CD4-positive, alpha-beta memory T cell (primary cell): ENCODE data around the gene PMEPA1. TPM values are rescaled to one million over a fixed set of nuclear protein-coding genes. Genes with fewer than 3 reads are reported as not detected.

Experiments used
- CTCF ChIA-PET: fragments of 350-600 bp; sonication (Branson Sonifier 250); formaldehyde crosslinking; loops from one replicate; lab custom pipeline; 2021; ENCODE audit warnings: inconsistent platforms; ENCODE audit not compliant: partially characterized antibody; lab: Charles Lee
- POLR2A ChIA-PET: fragments of 350-600 bp; sonication (Branson Sonifier 250); formaldehyde crosslinking; loops from one replicate; lab custom pipeline; 2021; ENCODE audit not compliant: partially characterized antibody; lab: Charles Lee
- DNase-seq, 5 donors: peaks; one replicate each; pipeline versions ENCODE4 v3.0.0 to v3.0.0-alpha.2; 2020 to 2022; ENCODE audit warnings: mixed read lengths in 1 of 5
- H3K27ac ChIP-seq: one replicate; pipeline ENCODE4 v1.7.0; 2013; ENCODE audit warnings: low read depth, low read length
- H3K27me3 ChIP-seq: 2 replicates; pipeline ENCODE4 v1.7.0; 2013; ENCODE audit warnings: mild to moderate bottlenecking, low read length, moderate library complexity; ENCODE audit not compliant: insufficient read depth
- H3K36me3 ChIP-seq: 2 replicates; pipeline ENCODE4 v1.7.0; 2013; ENCODE audit warnings: mild to moderate bottlenecking, low read length, moderate library complexity; ENCODE audit not compliant: insufficient read depth
- H3K4me1 ChIP-seq: 2 replicates; pipeline ENCODE4 v1.7.0; 2013; ENCODE audit warnings: mild to moderate bottlenecking, low read length, moderate library complexity; ENCODE audit not compliant: insufficient read depth
- H3K4me3 ChIP-seq, 2 donors: one replicate each; pipeline ENCODE4 v1.7.0; 2013; ENCODE audit warnings: low read length in 2 of 2, mild to moderate bottlenecking in 1 of 2
- H3K9me3 ChIP-seq, 2 donors: one replicate each; pipeline ENCODE4 v1.7.0; 2013; ENCODE audit warnings: low read length in 2 of 2, control low read depth in 1 of 2; ENCODE audit not compliant: control insufficient read depth in 1 of 2
- H3K27ac Mint-ChIP-seq, 7 donors: one replicate each; pipeline ENCODE4 v1.8.0; 2020 to 2021; ENCODE audit warnings: mixed read lengths in 7 of 7, mild to moderate bottlenecking in 6 of 7, inconsistent platforms in 3 of 7, moderate library complexity in 3 of 7
- H3K27me3 Mint-ChIP-seq, 2 donors: one replicate each; pipeline ENCODE4 v1.8.0; 2020 to 2021; ENCODE audit warnings: mixed read lengths in 2 of 2
- H3K36me3 Mint-ChIP-seq, 2 donors: one replicate each; pipeline ENCODE4 v1.8.0; 2020 to 2021; ENCODE audit warnings: mixed read lengths in 2 of 2, inconsistent platforms in 1 of 2, mild to moderate bottlenecking in 1 of 2
- H3K4me1 Mint-ChIP-seq, 4 donors: one replicate each; pipeline ENCODE4 v1.8.0; 2020 to 2021; ENCODE audit warnings: mixed read lengths in 4 of 4, mild to moderate bottlenecking in 1 of 4
- H3K4me3 Mint-ChIP-seq, 8 donors: one replicate each; pipeline ENCODE4 v1.8.0; 2020 to 2021; ENCODE audit warnings: mixed read lengths in 8 of 8, mild to moderate bottlenecking in 7 of 8, moderate library complexity in 6 of 8, inconsistent platforms in 3 of 8
- H3K9me3 Mint-ChIP-seq, 8 donors: one replicate each; pipeline ENCODE4 v1.8.0; 2020 to 2021; ENCODE audit warnings: mixed read lengths in 8 of 8, mild to moderate bottlenecking in 5 of 8, inconsistent platforms in 3 of 8, moderate library complexity in 1 of 8
- intact Hi-C: fragments of 100-400 bp; cut with micrococcal nuclease; formaldehyde crosslinking; loops from one replicate; pipeline ENCODE4 v1.15.1; 2023
- polyA plus RNA-seq, 2 donors: library from polyadenylated mRNA; unstranded; fragments of 300-500 nt; fragmentation: Illumina TruSeq; gene quantifications; one replicate each; pipeline ENCODE4 v1.2.3, GENCODE V29; 2021
- total RNA-seq, 2 experiments: library from RNA; stranded (reverse); gene quantifications; one replicate each; pipeline ENCODE4 v1.2.3, GENCODE V29; 2021

PMEPA1 gene
- total and polyA plus RNA-seq, 4 experiments from 2014 or later: 1.2 to 8.9 (median 5.5) TPM

GRCh38 chr20:57725636-57726035 lies 15.8 kb upstream of the PMEPA1 start:
- intact Hi-C loops: no loop called here
- POLR2A ChIA-PET: no interaction called here
- H3K4me1 Mint-ChIP-seq: no peaks in the 10 kb centered on the region

GRCh38 chr20:57724610-57725405 lies 15.0 kb upstream of the PMEPA1 start:
- no peaks in the 10 kb centered on the region for H3K36me3 ChIP-seq
- ChIA-PET POLR2A (no interaction called here), CTCF (no interaction called here)
- H3K27ac ChIP-seq: no peak overlapping the region
- no peak overlapping the region for H3K27ac Mint-ChIP-seq
- no peaks in the 10 kb centered on the region for H3K4me1 Mint-ChIP-seq
- no peaks in the 10 kb centered on the region for H3K4me1 ChIP-seq
- H3K36me3 Mint-ChIP-seq: no peaks in the 10 kb centered on the region
- H3K27me3 ChIP-seq: no peaks in the 10 kb centered on the region
- intact Hi-C loops: no loop called here
- H3K9me3 Mint-ChIP-seq: no peaks in the 10 kb centered on the region
- H3K9me3 ChIP-seq: no peaks in the 10 kb centered on the region
- DNase-seq: no peak
- H3K4me3 ChIP-seq: no peak overlapping the region
- H3K27me3 Mint-ChIP-seq: peaks cover 10 to 20% of the 10 kb centered on the region in 2 donors
- no peak overlapping the region for H3K4me3 Mint-ChIP-seq

More at GRCh38 chr20:57725636-57726035, 15.8 kb upstream of the PMEPA1 start:
- H3K9me3 ChIP-seq: no peaks in the 10 kb centered on the region
- no peaks in the 10 kb centered on the region for H3K4me1 ChIP-seq
- H3K36me3 ChIP-seq: no peaks in the 10 kb centered on the region
- no peak overlapping the region for H3K4me3 ChIP-seq
- no peak for DNase-seq
- no peaks in the 10 kb centered on the region for H3K27me3 ChIP-seq
- Mint-ChIP-seq H3K27ac (peak overlapping the region in 1 of 7 donors; percentile 78), H3K36me3 (no peaks in the 10 kb centered on the region), H3K9me3 (no peaks in the 10 kb centered on the region), H3K27me3 (peaks cover 10 to 20% of the 10 kb centered on the region in 2 donors), H3K4me3 (no peak overlapping the region)
- CTCF ChIA-PET: no interaction called here
- no peak overlapping the region for H3K27ac ChIP-seq

- DNase-seq: no peak
- Mint-ChIP-seq H3K4me1 (peaks cover 2 to 4% (median 3%) of the 10 kb centered on the region in 4 donors), H3K27ac (no peak overlapping the region), H3K36me3 (no peaks in the 10 kb centered on the region), H3K9me3 (no peaks in the 10 kb centered on the region), H3K4me3 (no peak overlapping the region), H3K27me3 (peaks cover 10 to 20% of the 10 kb centered on the region in 2 donors)
- no peaks in the 10 kb centered on the region for H3K36me3 ChIP-seq
- H3K4me3 ChIP-seq: no peak overlapping the region
- POLR2A ChIA-PET: no interaction called here
- H3K4me1 ChIP-seq: peaks cover 3% of the 10 kb centered on the region
- no peak overlapping the region for H3K27ac ChIP-seq
- no peaks in the 10 kb centered on the region for H3K9me3 ChIP-seq
- CTCF ChIA-PET: no interaction called here
- intact Hi-C loops: no loop called here
- no peaks in the 10 kb centered on the region for H3K27me3 ChIP-seq
These were observed 14.0 kb upstream of the PMEPA1 start for GRCh38 chr20:57723816-57724215.

GRCh38 chr20:57719951-57720350 lies 10.1 kb upstream of the PMEPA1 start:
- Histone ChIP-seq H3K4me1 (peaks cover 7% of the 10 kb centered on the region), H3K27me3 (no peaks in the 10 kb centered on the region), H3K36me3 (no peaks in the 10 kb centered on the region), H3K4me3 (no peak overlapping the region), H3K9me3 (no peaks in the 10 kb centered on the region), H3K27ac (no peak overlapping the region)
- peaks cover 0 to 1% (median 0%) of the 10 kb centered on the region in 8 donors for H3K9me3 Mint-ChIP-seq
- H3K27ac Mint-ChIP-seq: no peak overlapping the region
- no peaks in the 10 kb centered on the region for H3K36me3 Mint-ChIP-seq
- no peak for DNase-seq
- H3K4me3 Mint-ChIP-seq: no peak overlapping the region
- intact Hi-C loops: loop anchor here (2.0 to 10.0 kb wide), 2 partner anchors 91 to 1365 kb away; partner anchors contain the start of gene FAM210B
- CTCF ChIA-PET: interaction anchor here (0.6 to 1.5 kb wide), 2 partner anchors 10 to 517 kb away, joined by 3 to 4 read pairs; partner anchors contain the start of gene PMEPA1
- POLR2A ChIA-PET: interaction anchor here (1.8 kb wide), 1 partner anchor 9 kb away, joined by 5 read pairs; no protein-coding TSS in a partner anchor
- peaks cover 10 to 15% of the 10 kb centered on the region in 2 donors for H3K27me3 Mint-ChIP-seq
- peaks cover 2 to 12% (median 7%) of the 10 kb centered on the region in 4 donors for H3K4me1 Mint-ChIP-seq

GRCh38 chr20:57718490-57719009 lies 8.7 kb upstream of the PMEPA1 start:
- Histone ChIP-seq H3K27ac (no peak overlapping the region), H3K4me1 (peaks cover 7% of the 10 kb centered on the region), H3K9me3 (no peaks in the 10 kb centered on the region), H3K36me3 (no peaks in the 10 kb centered on the region), H3K27me3 (no peaks in the 10 kb centered on the region), H3K4me3 (no peak overlapping the region)
- ChIA-PET POLR2A (interaction anchor here (1.2 to 1.8 kb wide), 2 partner anchors 9 to 11 kb away, joined by 4 to 10 read pairs; partner anchors contain the start of gene PMEPA1), CTCF (no interaction called here)
- Mint-ChIP-seq H3K27me3 (peaks cover 7 to 12% of the 10 kb centered on the region in 2 donors), H3K4me1 (peaks cover 2 to 12% (median 7%) of the 10 kb centered on the region in 4 donors), H3K27ac (peak overlapping the region; percentile 53 to 87 (median 78)), H3K9me3 (peaks cover 0 to 1% (median 0%) of the 10 kb centered on the region in 8 donors), H3K4me3 (peak overlapping the region; percentile 57 to 78 (median 70)), H3K36me3 (no peaks in the 10 kb centered on the region)
- peak; percentile 85 to 95 (median 88) for DNase-seq
- intact Hi-C loops: loop anchor here (1.0 to 10.0 kb wide), 4 partner anchors 8 to 1364 kb away; partner anchors contain the start of genes FAM210B, PMEPA1 and ZBP1

- H3K9me3 ChIP-seq: no peaks in the 10 kb centered on the region
- POLR2A ChIA-PET: interaction anchor here (1.8 kb wide), 1 partner anchor 8 kb away, joined by 10 read pairs; the partner anchor contains the start of gene PMEPA1
- Mint-ChIP-seq H3K36me3 (no peaks in the 10 kb centered on the region), H3K27ac (peak overlapping the region in 3 of 7 donors; percentile 29 to 85 (median 73)), H3K4me1 (peaks cover 2 to 18% (median 11%) of the 10 kb centered on the region in 4 donors), H3K4me3 (peak overlapping the region in 3 of 8 donors; percentile 3 to 39 (median 34)), H3K9me3 (peaks cover 0 to 1% (median 0%) of the 10 kb centered on the region in 8 donors), H3K27me3 (peaks cover 3 to 9% of the 10 kb centered on the region in 2 donors)
- H3K27me3 ChIP-seq: no peaks in the 10 kb centered on the region
- DNase-seq: no peak
- CTCF ChIA-PET: no interaction called here
- no peak overlapping the region for H3K27ac ChIP-seq
- intact Hi-C loops: loop anchor here (1.0 to 10.0 kb wide), 4 partner anchors 7 to 1363 kb away; partner anchors contain the start of genes FAM210B, PMEPA1 and ZBP1
- peaks cover 7% of the 10 kb centered on the region for H3K4me1 ChIP-seq
- H3K36me3 ChIP-seq: no peaks in the 10 kb centered on the region
- H3K4me3 ChIP-seq: no peak overlapping the region
These were observed 8.0 kb upstream of the PMEPA1 start for GRCh38 chr20:57717797-57718196.

- intact Hi-C loops: loop anchor here (10.0 kb wide), 1 partner anchor 1362 kb away; the partner anchor contains the start of gene FAM210B
- Mint-ChIP-seq H3K4me1 (peaks cover 2 to 24% (median 15%) of the 10 kb centered on the region in 4 donors), H3K4me3 (no peak overlapping the region), H3K36me3 (no peaks in the 10 kb centered on the region), H3K9me3 (peaks cover 0 to 1% (median 0%) of the 10 kb centered on the region in 8 donors), H3K27ac (peak overlapping the region in 2 of 7 donors; percentile 42 to 59), H3K27me3 (peaks cover 0 to 6% of the 10 kb centered on the region in 2 donors)
- no peak overlapping the region for H3K27ac ChIP-seq
- peaks cover 7% of the 10 kb centered on the region for H3K4me1 ChIP-seq
- no peaks in the 10 kb centered on the region for H3K9me3 ChIP-seq
- CTCF ChIA-PET: no interaction called here
- POLR2A ChIA-PET: no interaction called here
- DNase-seq: no peak
- no peaks in the 10 kb centered on the region for H3K27me3 ChIP-seq
- no peak overlapping the region for H3K4me3 ChIP-seq
- no peaks in the 10 kb centered on the region for H3K36me3 ChIP-seq
These were observed 7.1 kb upstream of the PMEPA1 start for GRCh38 chr20:57716901-57717300.
